ENCODE measurements around the gene RBM15.
A peak's percentile ranks its signal among the peaks of the same experiment; 100 is the strongest.

Gene RBM15

GRCh38 chr1:110360431-110360830 lies 21.3 kb downstream of the RBM15 start:
- DNase-seq = no peak

- DNase-seq = no peak
Measured at GRCh38 chr1:110361856-110362255, 22.7 kb downstream of the RBM15 start.

GRCh38 chr1:110364221-110364620 lies 25.0 kb downstream of the RBM15 start:
- DNase-seq = no peak

- DNase-seq = no peak
Measured at GRCh38 chr1:110370827-110371226, 31.6 kb downstream of the RBM15 start.

- no peak for DNase-seq
Measured at GRCh38 chr1:110375490-110375889, 36.3 kb downstream of the RBM15 start.

- no peak for DNase-seq
Measured at GRCh38 chr1:110380672-110381283, 41.6 kb downstream of the RBM15 start.

- no peak for DNase-seq
Measured at GRCh38 chr1:110383251-110383990, 44.2 kb downstream of the RBM15 start.

GRCh38 chr1:110384581-110385321 lies 45.6 kb downstream of the RBM15 start:
- no peak for DNase-seq

- no peak for DNase-seq
Measured at GRCh38 chr1:110385369-110385768, 46.2 kb downstream of the RBM15 start.

GRCh38 chr1:110387048-110387754 lies 48.0 kb downstream of the RBM15 start:
- DNase-seq = no peak

GRCh38 chr1:110390096-110390495 lies 50.9 kb downstream of the RBM15 start:
- DNase-seq = peak; percentile 45

GRCh38 chr1:110390692-110391245 lies 51.6 kb downstream of the RBM15 start, which contains the start of gene SLC16A4:
SLC16A4 (minus strand) TSS chr1:110391026; CDS start chr1:110389323, 1,703 bp downstream.
- DNase-seq = peak; percentile 69

GRCh38 chr1:110393286-110393685 lies 54.1 kb downstream of the RBM15 start:
- DNase-seq = no peak

- DNase-seq = no peak
Measured at GRCh38 chr1:110393691-110394492, 54.7 kb downstream of the RBM15 start.

GRCh38 chr1:110394493-110394820 lies 55.3 kb downstream of the RBM15 start:
- DNase-seq = no peak

Data from left hindlimb (tissue), 1 donor.